ENCODE measurements around the gene ANKS1B.

The ANKS1B gene

GRCh38 chr12:98698603-98699463, 1285.9 kb downstream of the ANKS1B start:
- TF ChIP-seq CTCF (IDR thresholded peaks at IDR 0.05; ENCODE audit: low read depth, low read length) = peak; percentile 73
- peak; percentile 34 for DNase-seq (ENCODE audit: extremely low read depth, low read depth)

GRCh38 chr12:98697209-98697608, 1287.5 kb downstream of the ANKS1B start:
- DNase-seq (ENCODE audit: extremely low read depth, low read depth) = no peak
- no peak for TF ChIP-seq CTCF (IDR thresholded peaks at IDR 0.05; ENCODE audit: low read depth, low read length)

GRCh38 chr12:98696036-98696646, 1288.6 kb downstream of the ANKS1B start:
- TF ChIP-seq CTCF (IDR thresholded peaks at IDR 0.05; ENCODE audit: low read depth, low read length) = no peak
- DNase-seq (ENCODE audit: extremely low read depth, low read depth) = no peak

- no peak for DNase-seq (ENCODE audit: extremely low read depth, low read depth)
- no peak for TF ChIP-seq CTCF (IDR thresholded peaks at IDR 0.05; ENCODE audit: low read depth, low read length)
Measured at GRCh38 chr12:98691351-98691750, 1293.4 kb downstream of the ANKS1B start.

- DNase-seq (ENCODE audit: extremely low read depth, low read depth) = no peak
- TF ChIP-seq CTCF (IDR thresholded peaks at IDR 0.05; ENCODE audit: low read depth, low read length) = no peak
Measured at GRCh38 chr12:98686603-98687002, 1298.1 kb downstream of the ANKS1B start.

Measured in AG09319 (cell line).